NCI-H748 treated with DMSO at 0.1 percent for 48 hours (cell line): ENCODE measurements around the gene LBX1.

ENCODE experiments used
- DNase-seq: peaks from one replicate; lab custom pipeline; 2025; lab: John Stamatoyannopoulos, UW

The LBX1 gene

DNA sequence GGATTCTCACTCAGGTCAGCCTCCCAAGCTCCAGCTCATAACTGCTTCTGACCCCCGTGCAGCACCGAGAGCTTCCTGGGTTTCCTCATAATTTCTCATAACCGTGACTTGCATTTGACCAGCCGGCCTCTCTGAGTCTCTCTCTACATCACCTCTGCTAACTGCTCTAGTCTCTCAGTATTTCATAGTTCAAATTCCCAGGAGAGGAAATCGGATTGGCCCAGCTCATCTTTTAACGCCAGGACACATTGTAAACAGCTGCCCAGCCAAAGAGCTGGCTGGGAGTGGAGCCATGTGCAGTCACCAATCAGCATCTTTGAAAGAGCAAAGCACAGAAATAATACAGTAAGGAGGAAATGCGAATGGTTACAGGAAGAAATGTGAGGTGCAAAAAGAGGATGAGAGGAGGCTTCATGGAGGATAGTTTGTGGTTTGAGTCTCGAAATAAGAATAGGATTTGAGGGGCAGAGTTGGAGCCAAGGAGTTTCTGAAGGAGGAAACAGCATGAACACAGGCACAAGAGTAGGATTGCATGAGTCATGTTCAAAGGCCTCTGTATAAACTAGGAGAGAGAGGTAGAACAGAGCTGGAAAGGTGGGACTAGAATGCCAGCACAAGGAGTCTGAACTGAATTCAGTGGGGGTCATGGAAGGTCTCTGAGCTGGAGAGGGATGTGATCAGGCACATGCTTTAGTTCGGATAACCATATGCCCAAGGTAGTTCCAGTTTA lies 15.2 kb upstream of the LBX1 start:
- no peak for DNase-seq

DNA sequence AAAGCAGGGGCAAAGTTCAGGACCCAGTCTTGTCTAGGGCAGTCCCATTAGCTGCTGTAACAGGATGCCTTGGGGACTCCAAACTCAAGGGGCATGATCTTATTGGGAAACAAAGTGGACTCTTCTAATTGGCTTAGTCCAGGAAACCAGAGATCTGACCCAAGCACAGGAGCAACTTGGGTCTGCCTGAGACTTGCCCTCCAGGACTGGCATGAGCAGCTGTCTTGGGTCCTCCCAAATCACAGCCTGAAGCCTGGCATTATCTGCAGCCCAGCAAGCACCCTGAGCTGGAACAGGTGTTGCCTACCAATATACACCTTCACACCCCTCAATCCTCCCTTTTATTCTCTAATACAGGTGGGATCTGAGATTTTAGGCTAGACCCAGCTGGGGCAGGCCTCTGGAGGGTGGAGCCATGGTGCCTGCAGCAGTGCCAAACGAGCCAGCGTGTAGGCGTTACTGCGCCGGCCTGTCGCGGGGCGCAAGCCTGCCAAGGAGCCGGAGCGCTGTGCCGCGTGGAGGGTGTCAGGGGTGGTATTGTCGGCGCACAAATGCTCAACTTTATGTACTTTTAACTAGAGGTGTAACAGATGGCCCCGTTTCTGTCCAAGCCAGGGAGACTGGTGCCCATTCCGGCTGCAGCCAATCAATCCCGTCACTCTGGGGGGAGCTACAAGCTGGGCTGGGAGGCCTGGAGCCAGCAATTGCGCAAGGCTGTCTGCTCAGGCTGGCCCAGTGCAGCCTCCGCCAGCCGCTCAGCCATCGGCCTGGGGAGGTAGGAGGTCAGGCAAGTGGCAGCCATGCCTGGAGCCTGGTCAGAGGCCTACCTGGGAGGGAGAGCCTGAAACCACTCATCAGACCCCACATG lies 12.8 kb upstream of the LBX1 start:
- no peak for DNase-seq

DNA sequence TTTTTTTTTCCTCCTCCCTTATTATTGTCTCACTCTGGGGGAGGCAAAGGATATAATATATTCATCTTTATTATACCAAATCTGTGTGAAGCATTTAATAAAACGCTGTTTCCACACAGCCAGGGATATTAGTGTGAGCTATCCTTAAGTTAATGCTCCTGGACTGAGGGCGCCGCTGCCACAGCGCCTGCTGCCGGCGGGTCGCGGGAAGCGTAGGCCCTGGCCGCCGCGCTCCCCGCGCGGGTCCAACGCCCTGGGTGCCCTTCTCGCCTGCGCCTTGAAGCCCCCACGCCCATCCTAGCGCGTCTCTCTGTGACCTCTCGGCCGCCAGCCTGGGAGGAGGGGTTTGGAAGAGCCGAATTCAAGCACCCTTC lies 9.5 kb upstream of the LBX1 start:
- DNase-seq = no peak

- no peak for DNase-seq
Observed at GRCh38 chr10:101237982-101238731, 8.9 kb upstream of the LBX1 start.

GRCh38 chr10:101237081-101237981 lies 8.1 kb upstream of the LBX1 start:
- no peak for DNase-seq

- no peak for DNase-seq
Observed at GRCh38 chr10:101236376-101237080, 7.3 kb upstream of the LBX1 start.

GRCh38 chr10:101235766-101236165 lies 6.5 kb upstream of the LBX1 start:
- DNase-seq = no peak

DNA sequence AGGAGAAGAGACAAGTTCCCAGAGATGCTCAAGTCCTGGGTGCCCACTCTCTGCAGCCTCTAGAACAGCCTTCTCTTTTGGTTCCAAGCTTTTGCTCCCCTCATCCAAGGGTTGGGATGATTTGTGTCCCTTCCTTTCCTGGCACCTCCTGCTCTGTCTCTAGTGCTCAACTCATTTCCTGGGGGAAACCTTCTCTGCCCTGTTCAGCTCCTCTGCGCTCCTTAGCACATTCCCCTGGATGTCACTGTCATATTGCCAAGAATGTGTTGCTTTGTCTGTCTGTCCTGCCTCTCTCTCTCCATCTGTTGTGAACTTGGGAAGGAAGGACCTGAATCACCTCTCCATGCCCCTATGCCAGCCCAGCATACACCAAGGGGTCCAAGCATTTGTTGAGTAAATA lies 5.1 kb upstream of the LBX1 start:
- no peak for DNase-seq

DNA sequence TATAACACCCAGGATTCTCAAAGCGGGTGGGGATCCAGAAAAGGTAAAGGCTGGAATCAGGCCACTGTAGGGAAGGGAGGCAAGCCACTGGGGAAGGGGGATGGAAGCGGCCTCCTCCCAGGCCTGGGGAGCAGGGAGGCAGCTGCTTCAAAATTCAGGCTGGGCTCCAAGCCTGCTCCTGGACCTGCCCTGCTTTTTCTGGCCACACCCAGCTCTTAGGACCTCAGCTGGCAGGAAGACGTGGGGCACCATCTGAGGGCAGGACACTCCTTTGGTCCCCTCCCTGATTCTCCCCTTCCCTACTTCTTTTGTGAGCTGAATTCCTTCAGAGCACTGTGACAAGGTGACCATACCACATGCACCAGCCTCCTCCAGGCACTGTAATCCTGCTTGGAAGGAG lies 4.6 kb upstream of the LBX1 start:
- DNase-seq = no peak

DNA sequence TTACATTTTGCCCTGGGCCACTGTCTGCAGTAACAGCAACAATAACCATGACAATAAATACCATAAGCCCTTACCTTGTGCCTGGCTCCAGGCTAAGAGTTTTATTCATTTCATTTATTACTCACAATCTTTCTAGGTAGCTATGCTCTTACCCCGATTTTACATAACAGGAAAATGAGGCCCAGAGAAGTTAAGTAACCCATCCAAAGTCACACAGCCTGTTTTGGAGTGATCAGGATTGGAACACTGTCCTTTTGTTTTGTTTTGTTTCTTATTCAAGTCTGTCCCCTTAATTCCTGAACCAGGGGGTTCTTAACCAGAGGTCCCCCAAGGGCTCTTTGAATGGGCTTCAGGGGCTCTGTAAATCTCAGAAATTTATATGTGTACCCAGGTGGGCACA lies 4.2 kb upstream of the LBX1 start:
- DNase-seq = no peak

DNA sequence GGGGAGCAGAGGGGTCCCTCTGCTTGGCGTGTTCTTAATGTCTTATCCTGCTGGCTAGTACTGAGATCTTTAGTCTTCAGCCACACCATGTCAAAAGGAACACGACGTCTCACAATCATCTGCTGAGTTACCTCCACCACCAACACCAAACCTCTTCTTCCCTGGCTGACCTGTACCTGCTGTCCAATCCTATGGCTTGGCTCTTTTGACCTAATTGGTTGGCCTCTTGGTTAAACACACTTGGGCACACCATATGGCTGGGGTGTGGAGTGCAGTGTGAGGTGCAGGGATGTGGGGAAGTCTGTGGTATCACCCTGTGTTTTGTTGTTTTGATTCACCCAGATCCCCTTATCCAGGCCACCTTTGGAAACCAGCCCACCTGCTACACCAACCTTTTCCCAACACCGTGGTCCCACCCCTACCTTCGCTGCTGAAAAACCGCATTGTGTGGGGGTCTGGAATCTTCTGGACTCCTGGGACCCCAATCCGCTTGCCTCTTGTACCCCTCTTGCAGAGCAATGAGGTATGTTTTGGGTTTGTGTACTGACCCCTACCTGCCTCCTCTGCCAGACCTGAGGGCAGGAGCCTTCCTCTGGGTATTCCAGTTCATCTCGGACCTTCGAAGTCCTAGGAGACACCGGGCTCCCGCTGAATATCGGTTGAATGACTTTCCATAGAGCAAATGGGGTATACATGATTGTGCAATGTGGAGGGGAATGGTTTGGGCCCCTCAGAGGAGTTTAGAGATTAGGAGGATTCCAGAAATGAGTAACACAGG lies 2.8 kb upstream of the LBX1 start:
- no peak for DNase-seq

- no peak for DNase-seq
Observed at GRCh38 chr10:101231092-101231491, 1.8 kb upstream of the LBX1 start.

- no peak for DNase-seq
Observed at GRCh38 chr10:101230183-101230917, 1.1 kb upstream of the LBX1 start.

- no peak for DNase-seq
Observed at GRCh38 chr10:101228966-101229265, 347 bp downstream of the LBX1 start.

DNA sequence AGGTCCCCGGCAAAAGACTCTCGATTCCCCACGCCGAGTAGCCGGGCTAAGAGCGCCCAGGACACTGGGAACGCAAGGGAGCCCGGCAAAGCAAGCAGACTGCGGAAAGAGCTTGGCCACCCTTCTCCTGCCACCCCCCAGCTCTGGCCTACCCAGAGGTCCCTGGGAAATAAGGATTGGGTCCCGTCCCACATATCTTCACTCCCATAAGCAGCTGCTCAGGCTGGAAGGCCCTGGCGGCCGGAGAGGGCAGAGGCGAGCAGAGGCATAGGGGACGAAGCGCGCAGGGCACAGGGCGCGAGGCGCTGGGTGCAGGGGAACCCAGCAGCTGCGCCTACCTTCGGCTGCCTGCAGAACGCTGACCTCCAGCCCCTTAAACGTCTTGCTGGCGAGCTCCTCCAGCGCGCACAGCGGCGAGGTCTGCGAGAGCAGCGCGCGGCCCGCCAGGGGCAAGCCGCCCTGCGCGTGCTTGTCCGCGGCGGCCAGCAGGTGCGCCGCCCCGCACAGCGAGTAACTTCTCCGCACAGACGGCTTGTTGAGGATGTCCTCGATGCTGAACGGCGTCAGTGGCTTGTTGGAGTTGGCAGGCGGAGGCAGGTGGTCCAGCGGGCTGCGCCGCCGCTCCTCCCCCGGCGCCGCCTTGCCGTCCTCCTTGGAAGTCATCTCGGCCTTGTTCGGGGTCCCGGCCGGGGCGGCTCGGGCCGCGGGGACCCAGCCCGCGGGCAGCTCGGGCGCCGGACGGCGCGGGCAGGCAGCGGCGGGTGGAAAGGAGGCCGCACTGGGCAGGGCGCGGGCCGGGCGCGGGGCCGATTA lies 904 bp downstream of the LBX1 start:
- no peak for DNase-seq

- DNase-seq = no peak
Observed at GRCh38 chr10:101227429-101228152, 1.7 kb downstream of the LBX1 start.

DNA sequence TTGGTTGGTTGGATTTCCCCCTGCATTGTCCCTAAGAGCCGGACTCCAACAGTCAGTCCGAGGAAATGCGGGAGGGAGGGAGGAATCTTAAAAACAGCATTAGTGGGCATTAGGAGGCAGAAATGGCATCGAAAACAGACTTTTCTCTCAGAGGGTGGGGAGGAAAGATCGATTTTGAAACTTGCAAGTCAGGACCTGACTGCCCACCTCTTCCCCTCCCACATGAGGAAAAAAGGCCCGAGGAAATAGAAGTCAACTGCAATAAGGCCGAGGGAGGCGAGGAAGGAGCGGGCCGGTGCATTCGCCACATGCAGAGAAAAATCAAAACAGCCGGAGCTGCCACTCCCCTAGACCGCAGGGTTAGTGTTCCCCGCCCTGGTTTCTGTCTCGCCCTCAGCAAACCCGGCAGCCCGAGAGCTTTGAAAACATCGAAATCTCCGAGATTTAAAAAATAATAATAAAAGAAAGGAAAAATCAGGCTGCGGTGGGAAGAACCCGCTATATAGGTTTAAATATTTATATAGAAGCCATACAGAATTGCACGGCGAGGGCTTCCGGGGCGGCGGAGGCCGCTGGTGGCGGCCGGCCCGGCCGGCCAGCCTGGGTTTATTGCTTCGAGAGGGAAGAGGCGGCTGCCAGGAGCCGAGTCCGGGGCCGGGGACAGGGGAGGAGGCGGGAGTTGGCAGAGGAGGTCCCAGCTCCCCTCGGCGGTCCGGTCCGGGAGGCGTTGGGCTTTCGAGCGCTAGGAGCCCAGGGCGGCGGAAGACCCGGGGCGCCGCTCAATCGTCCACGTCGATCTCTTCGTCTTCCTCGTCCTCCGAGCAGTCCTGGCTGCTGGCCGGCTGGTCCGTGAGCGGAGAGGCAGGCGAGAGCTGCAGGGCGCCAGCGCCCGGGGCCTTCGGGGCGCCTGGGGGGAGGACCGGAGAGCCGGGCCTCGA lies 2.5 kb downstream of the LBX1 start:
- DNase-seq = no peak
